COLO668 (cell line): ENCODE measurements around the gene SEMA4G.

ENCODE experiments used
- DNase-seq: peaks from one replicate; lab custom pipeline; 2025; ENCODE audit not compliant: unreplicated experiment; lab: John Stamatoyannopoulos, UW

Gene SEMA4G, protein sequence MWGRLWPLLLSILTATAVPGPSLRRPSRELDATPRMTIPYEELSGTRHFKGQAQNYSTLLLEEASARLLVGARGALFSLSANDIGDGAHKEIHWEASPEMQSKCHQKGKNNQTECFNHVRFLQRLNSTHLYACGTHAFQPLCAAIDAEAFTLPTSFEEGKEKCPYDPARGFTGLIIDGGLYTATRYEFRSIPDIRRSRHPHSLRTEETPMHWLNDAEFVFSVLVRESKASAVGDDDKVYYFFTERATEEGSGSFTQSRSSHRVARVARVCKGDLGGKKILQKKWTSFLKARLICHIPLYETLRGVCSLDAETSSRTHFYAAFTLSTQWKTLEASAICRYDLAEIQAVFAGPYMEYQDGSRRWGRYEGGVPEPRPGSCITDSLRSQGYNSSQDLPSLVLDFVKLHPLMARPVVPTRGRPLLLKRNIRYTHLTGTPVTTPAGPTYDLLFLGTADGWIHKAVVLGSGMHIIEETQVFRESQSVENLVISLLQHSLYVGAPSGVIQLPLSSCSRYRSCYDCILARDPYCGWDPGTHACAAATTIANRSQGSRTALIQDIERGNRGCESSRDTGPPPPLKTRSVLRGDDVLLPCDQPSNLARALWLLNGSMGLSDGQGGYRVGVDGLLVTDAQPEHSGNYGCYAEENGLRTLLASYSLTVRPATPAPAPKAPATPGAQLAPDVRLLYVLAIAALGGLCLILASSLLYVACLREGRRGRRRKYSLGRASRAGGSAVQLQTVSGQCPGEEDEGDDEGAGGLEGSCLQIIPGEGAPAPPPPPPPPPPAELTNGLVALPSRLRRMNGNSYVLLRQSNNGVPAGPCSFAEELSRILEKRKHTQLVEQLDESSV

DNA sequence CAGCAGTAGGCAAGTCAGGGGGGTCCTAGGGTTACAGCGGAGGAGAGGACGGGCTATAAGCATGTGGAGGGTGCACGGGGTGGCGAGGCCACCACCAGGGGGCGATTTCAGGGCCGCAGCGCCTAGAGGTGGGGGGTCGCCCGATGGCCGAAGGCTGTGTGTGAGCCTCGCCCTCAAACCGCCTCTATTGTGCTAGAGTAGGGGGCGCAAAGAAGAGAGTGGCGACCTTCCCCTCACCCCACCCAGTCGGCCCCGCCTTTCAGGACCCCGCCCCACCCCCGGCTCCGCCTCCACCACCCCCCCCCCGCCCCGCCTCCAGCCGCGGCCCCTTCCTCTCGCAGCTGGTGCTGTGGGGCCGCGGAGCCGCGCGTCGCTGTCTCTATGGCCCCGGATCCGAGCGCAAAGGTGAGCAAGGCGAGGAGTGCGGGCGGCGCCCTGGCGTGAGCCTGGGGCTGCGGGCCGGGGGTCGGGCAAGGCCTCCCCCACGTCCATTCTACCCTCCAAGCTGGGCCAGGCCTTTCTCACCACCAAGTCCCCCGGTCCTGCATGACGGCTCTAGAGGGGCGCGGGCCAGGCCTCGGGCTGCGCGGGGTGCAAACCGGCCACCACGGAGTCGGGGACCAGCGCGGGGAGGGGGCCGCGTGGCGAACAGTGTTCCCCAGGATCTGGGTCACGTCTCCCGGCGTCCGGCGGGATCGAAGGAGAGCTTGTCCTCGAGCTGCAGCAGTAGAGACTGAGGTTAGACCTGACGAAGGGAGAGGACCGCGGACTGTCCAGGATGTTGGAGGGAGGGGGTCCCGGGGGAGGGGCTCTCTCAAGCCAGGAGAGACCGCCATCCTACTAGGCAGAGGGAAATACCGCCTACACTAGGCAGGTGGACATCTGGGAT lies at the start of gene SEMA4G:
Gene SEMA4G (plus strand): TSS at position 318 of the 889 bp plus-strand sequence. CDS start 3,409 bp downstream, outside the sequence.
- DNase-seq, result peak; percentile 38

DNA sequence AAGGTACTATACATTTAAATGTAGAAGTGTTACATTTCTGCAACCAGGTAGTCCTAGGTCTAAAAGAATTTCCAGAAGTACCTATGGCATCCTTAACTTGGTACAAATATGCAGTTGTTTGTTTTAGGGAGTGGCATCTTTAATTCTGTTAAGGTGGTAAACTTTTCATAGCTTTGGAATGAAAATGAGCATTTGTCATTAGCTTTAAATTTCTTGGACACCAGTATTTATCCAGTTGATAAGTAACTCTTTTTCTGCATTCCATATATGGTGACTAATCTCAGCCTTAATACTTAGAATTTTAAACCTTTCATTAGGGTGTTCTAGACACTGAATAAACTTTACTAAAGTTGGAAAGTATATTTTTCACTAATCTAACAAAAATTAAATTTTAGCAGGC lies 45.7 kb upstream of the SEMA4G start:
- no peak for DNase-seq

DNA sequence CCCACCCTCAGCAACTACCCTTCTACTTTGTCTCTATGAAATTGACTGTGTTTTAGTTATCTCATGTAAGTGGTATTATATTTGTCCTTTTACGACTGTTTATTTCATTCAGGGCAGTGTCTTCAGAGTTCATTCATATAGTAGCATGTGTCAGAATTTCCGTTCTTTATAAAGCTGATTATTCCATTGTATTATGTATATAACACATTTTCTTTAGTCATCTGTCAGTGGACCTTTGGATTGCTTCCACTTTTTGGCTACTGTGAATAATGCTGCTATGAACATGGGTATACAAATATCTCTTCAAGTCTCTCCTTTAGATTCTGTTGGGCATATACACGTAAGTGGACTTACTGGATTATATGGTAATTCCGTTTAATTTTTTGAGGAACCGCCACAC lies 42.0 kb upstream of the SEMA4G start:
- DNase-seq, result no peak

DNA sequence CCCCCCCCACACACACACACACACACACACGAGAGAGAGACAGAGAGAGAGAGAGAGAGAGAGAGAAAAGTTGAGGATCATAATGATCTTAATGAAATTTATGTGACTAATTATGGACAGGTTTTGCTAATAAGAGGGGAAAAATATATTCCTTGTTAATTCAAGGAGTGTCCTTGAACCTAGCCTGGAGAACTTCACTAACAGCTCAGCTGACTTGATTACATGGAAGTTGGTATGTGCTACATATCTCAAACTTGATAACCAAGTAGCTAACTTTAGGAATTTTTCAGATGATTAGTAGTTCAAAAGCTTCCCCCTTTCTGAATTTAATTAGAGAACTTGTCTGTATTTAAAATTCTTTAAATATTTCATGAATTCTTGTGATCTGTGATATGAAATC lies 41.3 kb upstream of the SEMA4G start:
- DNase-seq, result no peak

DNA sequence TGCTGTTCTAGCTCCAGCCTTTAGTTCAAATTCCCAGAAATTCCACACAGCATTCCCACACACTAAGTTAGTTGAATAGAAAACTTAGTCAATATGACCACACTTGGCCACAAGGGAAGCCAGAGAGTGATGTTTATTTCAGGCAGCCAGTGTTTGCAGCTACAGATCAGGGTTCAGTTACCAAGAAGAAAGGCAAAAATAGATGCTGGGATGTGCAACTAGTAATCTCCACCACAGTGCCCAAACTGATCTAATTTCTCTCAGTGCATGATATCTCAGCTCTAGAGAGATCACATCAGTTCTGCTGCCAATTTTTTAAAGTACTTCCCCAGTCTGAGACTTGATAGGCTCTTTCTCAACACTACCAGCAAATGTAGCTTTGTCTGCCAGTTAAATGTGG lies 38.9 kb upstream of the SEMA4G start:
- no peak for DNase-seq

DNA sequence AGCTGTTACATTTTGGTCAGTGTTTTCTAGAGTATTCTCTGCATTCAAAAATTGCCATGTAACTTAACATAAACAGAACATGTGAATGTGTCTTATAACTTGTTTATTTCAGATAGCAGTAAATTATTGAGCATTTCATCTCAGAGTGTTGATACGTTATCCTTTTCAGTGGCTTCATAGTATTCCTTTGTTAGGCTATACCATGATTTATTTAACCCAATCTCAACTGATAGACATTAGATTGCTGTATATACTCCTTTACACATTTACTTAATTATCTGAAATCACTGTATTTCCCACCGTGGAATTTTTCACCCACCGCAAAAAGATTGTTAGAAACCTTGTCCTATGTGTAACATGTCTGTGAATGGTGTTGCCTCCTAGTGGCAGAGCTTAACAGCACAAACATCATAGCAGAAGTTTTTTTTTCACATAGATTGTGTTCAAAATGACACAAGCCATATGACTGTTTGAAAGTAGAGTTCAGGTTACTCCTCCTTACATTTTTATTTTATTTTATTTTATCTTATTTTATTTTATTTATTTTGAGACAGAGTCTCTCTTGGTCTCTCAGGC lies 35.1 kb upstream of the SEMA4G start:
- no peak for DNase-seq

DNA sequence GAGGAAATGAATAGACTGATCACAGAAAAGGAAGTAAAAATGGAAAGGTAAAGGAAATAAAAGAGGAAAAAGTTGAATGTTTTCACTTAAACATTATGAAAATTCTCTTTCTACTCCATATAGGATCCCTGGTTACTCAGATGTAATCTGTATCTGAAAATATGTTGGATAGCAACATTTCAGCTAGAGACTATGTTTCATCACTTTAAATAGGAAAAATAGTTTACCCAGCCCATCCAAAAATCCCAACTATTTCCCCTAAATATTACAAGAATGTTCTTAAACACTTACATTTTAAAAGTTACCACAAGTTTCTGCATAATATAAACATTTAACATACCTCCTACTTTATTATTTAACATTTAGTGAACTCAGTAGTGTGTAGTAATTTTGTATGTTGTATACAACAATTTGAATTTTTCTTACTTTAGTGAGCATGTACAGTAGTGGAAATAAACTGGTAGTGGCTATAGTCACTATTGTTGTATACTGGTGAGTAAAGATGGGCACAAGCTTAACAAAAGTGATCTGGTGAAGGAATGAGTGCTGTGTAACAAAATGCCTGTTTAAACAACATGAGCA lies 29.4 kb upstream of the SEMA4G start:
- DNase-seq, result no peak

DNA sequence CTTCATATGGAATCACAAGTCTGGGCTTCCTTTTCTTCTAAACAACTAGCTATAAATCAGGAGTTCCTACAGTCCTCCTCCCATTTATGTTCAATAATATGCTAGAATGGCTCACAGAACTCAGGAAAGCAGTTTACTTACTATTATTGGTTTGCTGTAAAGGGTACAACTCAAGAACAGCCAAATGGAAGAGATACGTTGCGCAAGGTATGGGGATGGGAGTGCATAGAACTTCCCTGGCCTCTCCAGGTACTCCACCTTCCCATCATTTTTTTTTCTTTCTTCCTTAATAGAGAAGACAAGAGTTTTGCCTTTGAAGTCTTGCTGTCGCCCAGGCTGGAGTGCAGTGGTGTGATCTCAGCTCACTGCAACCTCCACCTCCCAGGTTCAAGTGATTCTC lies 27.1 kb upstream of the SEMA4G start:
- no peak for DNase-seq

DNA sequence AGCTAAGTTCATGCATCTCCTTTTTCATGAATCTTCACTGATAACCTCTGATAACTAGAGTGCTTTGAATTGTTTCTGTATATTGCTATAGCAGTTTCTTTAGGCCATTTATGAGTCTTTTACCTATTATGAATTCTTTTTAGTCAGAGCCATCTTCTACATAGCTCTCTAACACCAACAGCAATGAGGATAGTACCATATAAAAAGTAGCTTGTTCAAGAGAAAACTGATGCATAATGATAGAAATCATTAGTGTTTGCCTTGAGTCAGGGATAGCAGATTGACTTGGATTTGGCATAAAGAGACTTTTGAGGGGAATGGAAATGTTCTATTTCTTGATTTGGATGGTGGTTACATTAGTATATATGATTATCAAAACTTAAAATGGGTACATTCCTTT lies 25.8 kb upstream of the SEMA4G start:
- DNase-seq, result no peak

DNA sequence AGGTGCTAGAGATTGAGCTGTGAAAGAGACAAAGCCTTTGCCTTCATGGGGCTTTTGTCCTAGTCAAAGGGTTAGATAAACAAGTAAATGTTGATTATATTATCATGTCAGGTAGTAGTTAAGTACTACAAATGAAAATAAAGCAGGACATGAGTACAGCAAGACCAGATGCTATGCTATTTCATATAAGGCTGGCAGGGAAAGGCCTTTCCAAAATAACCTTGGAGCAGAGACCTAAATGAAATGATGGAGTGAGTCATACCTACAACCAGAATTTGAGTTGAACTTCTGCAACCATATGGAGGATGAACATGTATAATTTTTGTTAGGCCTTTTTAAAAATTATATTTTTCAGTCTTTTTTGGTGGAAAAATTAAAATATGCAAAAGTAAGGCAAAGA lies 23.6 kb upstream of the SEMA4G start:
- no peak for DNase-seq

DNA sequence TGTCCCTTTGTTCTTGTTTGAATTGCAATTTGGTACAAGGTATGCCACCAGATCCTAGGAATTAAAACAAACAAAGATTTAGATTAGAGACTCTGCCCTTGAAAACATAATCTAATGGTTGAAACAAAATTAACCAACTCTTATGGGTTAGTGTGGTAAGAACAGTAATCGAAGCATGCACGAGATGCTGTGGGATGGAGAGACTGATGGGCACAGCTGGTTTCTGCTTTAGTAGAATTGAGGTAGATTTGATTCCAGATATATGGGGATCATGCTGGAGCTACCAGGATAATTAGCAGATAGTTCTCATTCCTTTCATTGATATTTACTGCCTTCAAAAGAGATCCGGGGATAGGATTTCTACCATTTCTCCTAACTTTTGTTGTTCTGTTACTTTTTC lies 20.4 kb upstream of the SEMA4G start:
- no peak for DNase-seq

DNA sequence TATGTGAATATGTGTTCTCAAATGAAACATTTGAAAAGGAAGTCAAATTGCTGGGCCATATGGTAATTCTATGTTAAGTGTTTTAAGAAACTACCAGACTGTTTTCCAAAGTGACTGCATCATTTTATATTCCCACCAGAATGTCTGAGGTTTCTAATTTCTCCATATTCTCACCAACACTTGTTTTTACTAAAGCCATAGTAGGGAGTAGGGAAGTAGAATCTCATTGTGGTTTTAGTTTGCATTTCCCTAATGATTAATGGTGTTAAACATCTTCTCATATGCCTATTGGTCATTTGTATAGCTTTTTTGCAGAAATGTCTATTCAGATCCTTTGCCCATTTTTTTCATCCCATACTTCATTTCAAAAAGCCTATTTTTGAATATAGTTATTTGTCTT lies 9.1 kb upstream of the SEMA4G start:
- DNase-seq, result no peak

DNA sequence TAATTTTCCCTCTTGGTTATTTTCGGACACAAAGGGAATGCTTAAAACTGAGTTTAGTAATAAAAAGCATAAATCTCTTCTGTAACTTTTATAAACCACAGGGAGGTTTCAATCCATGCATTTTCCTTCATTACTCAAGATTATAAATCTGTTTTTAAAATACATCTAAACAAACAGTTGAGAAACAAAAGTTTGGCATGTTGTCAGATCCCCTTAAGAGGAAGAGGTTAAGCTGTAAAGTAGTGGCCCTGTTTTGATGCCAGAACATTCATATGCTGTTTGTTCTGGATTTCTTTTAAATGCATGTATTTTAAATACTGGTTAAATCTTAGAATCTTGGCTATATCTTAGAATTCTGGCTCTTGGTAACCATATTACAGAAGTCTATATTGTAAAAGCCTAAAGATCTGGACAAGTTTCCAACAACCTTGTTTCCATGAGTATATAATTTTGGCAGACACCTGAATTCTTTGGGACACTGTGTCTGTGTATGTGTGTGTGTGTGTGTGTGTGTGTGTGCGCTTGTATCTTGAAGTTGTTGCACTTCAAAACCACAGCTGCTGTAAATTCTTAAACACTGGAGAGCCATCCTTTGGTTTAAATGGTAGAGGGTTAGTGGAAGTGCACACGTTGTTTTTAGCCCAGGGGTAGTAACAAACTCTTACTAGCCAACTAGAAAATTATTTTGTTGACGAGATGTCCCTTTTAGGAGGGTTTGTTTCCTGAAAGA lies 6.8 kb upstream of the SEMA4G start:
- DNase-seq, result no peak

DNA sequence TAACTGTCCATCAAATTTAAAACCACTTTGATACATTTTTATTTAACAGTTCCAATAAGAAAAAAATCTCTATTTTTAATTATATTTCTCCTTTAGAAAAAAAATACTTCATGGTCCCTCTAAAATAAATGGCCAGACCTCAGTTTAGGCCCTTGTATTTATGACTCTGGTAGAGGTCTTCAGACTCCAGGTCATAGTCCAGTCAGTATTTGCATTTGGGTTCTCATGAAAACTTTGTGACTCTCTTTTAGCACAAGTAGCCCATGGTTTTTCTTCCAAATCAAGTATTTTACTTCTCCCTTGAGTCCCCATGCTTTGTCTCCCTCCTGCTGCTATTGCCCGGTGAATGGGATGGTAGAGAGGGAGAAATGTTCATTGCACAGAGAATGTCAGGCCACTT lies 5.5 kb upstream of the SEMA4G start:
- no peak for DNase-seq

DNA sequence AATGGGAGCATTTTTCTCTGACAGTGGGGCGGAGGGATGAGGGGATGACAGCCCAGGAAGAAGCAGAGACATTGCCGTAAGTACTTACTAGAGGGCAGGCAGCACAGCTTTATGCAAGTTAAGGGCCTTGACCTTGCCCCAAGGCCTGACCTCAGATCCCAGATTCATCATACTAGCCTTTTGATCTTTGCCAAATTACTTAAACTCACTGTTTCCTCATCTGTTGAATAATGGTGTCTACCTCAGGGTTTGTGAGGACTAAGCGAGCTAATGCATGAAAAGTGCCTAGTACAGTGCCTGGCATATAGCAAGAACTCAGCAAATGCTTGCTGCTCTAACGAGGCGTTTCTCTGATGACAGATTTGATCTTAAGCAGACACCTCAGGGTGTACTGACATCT lies 3.5 kb upstream of the SEMA4G start:
- DNase-seq, result no peak

DNA sequence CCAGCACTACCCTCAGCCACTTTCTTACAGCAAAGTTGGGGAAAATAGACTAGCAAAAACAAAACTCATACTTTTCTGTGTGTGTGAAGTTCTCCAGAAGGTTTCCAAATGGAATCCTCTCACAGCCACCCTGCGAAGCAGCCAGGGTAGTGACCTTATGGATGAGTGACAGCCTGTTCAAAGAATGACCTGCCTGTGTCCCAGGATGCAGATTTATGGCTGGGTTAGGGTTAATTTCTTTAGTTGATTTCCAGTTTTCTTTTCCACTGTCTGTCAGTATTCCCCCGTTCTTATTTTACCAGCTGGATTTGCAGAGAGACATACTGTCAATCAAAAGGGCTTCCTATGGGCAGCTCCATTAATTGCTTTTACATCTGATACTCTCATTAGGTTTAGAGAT lies 2.4 kb upstream of the SEMA4G start:
- DNase-seq, result no peak

DNA sequence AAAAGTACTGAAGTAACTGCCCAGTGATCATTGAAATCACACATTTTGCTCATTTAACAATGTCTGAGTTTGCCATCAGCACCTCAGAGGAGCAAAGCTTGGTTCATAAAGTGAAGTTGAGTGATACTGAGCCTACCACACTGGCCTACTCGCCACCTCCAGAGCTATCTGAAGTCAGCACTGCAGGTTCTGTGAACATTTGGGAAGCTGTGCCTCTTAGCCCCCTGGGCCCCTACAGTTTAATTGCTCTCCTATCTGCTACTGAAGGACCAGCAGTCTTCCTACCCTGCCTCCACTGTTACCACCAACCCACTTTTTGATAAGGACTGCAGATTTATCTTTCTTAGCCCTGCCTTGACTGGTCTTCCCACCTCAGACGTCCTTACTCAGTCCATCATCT lies 2.0 kb upstream of the SEMA4G start:
- no peak for DNase-seq

DNA sequence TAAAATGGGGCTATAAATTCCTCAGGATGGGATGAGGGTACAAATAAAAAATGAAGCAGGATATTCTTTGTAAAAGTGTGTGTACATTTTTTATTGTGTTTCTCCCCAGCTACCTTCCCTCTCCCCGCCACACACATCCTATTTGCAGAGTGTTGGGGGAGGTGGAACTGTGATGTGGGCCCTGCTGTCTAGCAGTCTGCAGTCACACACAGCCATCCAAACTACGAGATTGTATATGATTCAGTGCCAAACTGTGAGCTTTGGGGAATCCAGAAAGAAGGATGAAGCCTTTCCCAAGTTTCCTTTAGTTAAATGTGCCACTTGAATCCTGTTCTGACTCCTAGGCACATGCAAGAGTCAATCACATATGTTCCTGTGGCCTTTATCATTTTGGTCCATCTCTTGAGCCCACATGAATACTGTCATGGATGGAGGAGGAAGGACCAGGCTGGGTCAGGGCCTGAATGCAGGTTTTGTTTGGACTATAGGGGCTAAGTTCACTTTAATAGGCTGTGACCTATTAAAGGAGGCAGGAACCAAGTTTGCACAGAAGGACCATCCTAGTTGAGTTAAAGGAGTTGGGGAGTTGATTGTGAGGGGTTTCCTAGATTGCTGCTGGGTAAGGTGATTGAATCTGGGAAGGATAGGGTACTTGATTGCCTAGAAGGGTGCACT lies 1.1 kb upstream of the SEMA4G start:
- DNase-seq, result no peak

DNA sequence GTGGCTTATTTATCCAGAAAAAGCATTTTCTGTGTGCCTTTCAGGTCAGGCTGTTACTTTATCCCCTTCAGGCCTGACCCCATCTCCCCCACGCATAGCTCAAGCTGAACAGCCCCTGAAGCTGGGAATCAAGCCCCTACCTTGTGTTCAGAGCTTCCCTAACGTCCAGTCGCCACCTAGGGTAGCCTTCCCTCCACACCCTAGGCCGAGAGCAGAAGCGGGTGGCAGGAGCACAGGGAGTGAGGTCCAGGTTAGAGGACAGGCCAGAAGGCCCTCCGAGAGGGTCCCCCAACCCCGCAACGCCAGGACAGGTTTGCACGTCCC lies 479 bp upstream of the SEMA4G start:
- no peak for DNase-seq
